Esophagus muscularis mucosa (tissue), 3 donors: Measurements from ENCODE around the gene ZMYM2.
A peak's percentile ranks its signal among the peaks of the same experiment; 100 is the strongest.

Experiments used
- POLR2A ChIP-seq: fragments of 450-650 bp; IDR thresholded peaks from one replicate; pipeline ENCODE4 v1.6.1; 2017; ENCODE audit warnings: antibody characterized with exemption, moderate library complexity, mild to moderate bottlenecking, low read depth
- POLR2AphosphoS5 ChIP-seq, 2 donors: sonication (generic); formaldehyde crosslinking; IDR thresholded peaks; one replicate each; pipeline ENCODE4 v1.6.1; 2017; ENCODE audit warnings: antibody characterized with exemption in 2 of 2
- TF ChIP-seq, protein P1 (sequence below), 3 experiments: fragments of 200-600 bp in 2 of 3; fragments of 450-650 bp in 1 of 3; sonication (generic) in 2 of 3; IDR thresholded peaks; one replicate each; pipeline ENCODE4 v1.5.1; 2017 to 2019; ENCODE audit warnings: antibody characterized with exemption in 3 of 3, mild to moderate bottlenecking in 2 of 3, moderate library complexity in 1 of 3

- TF ChIP-seq, protein P1, sequence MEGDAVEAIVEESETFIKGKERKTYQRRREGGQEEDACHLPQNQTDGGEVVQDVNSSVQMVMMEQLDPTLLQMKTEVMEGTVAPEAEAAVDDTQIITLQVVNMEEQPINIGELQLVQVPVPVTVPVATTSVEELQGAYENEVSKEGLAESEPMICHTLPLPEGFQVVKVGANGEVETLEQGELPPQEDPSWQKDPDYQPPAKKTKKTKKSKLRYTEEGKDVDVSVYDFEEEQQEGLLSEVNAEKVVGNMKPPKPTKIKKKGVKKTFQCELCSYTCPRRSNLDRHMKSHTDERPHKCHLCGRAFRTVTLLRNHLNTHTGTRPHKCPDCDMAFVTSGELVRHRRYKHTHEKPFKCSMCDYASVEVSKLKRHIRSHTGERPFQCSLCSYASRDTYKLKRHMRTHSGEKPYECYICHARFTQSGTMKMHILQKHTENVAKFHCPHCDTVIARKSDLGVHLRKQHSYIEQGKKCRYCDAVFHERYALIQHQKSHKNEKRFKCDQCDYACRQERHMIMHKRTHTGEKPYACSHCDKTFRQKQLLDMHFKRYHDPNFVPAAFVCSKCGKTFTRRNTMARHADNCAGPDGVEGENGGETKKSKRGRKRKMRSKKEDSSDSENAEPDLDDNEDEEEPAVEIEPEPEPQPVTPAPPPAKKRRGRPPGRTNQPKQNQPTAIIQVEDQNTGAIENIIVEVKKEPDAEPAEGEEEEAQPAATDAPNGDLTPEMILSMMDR (IDR thresholded peaks at IDR 0.05): peak in 1 of 3 experiments; percentile 10
- TF ChIP-seq POLR2A (no peak), POLR2AphosphoS5 (IDR thresholded peaks at IDR 0.05) (no peak)
These were observed 76.6 kb downstream of the ZMYM2 start for GRCh38 chr13:20035130-20035529.
